Measurements from ENCODE around the gene HLA-DQA2.

HLA-DQA2 gene

DNA sequence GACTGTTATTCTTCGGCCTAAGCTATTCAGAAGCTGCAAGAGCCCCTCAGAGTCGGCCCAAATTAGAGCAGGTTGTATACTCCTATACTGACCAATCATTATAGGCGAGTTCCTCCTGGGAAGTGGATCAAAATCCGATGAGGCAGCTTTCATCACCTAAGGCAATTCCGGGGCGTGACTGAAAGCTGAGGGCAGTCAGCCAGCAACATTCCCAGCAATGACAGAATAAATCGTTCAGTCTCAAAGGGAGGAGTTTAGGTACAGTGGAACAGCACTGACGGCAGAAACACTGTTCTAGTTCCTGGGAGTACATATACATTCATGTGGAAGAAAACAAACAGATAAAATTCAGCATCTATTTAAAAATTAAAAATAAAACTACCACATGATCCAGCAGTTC is 11.4 kb downstream of the HLA-DQA2 start:
- TF ChIP-seq, protein P1, sequence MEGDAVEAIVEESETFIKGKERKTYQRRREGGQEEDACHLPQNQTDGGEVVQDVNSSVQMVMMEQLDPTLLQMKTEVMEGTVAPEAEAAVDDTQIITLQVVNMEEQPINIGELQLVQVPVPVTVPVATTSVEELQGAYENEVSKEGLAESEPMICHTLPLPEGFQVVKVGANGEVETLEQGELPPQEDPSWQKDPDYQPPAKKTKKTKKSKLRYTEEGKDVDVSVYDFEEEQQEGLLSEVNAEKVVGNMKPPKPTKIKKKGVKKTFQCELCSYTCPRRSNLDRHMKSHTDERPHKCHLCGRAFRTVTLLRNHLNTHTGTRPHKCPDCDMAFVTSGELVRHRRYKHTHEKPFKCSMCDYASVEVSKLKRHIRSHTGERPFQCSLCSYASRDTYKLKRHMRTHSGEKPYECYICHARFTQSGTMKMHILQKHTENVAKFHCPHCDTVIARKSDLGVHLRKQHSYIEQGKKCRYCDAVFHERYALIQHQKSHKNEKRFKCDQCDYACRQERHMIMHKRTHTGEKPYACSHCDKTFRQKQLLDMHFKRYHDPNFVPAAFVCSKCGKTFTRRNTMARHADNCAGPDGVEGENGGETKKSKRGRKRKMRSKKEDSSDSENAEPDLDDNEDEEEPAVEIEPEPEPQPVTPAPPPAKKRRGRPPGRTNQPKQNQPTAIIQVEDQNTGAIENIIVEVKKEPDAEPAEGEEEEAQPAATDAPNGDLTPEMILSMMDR (IDR thresholded peaks at IDR 0.05; ENCODE audit: low read depth, low read length) = no peak
- no peak overlapping the region for H3K4me3 ChIP-seq (ENCODE audit: low read depth, low read length)
- DNase-seq (ENCODE audit: low read depth, low spot score) = no peak
- in situ Hi-C loops (cut with HindIII; ENCODE audit: low sequenced_read_pairs) = no loop called here

DNA sequence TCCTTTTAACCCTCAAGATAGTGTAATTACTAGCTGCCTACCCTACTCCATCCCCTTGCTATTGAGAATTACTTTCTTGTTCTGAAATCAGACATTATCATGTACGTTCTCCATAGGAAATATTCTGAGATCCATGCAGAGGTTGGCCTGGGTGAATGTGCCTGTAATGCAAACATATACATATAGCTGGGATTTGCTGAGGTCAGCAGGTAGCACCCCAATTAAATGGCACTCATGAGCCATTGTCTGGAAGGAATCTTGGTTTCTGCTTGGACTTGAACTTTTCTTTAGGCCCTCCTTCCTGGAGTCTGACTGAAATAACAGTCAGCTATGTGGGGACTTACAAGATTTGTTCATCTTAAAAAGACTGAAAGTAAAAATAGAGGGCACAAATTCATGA is 18.5 kb downstream of the HLA-DQA2 start:
- in situ Hi-C loops (cut with HindIII; ENCODE audit: low sequenced_read_pairs) = no loop called here
- TF ChIP-seq, protein P1 (IDR thresholded peaks at IDR 0.05; ENCODE audit: low read depth, low read length) = no peak
- DNase-seq (ENCODE audit: low read depth, low spot score) = no peak
- no peak overlapping the region for H3K4me3 ChIP-seq (ENCODE audit: low read depth, low read length)

- TF ChIP-seq, protein P1 (IDR thresholded peaks at IDR 0.05; ENCODE audit: low read depth, low read length) = no peak
- in situ Hi-C loops (cut with HindIII; ENCODE audit: low sequenced_read_pairs) = no loop called here
- H3K4me3 ChIP-seq (ENCODE audit: low read depth, low read length) = no peak overlapping the region
- DNase-seq (ENCODE audit: low read depth, low spot score) = no peak
Observed at GRCh38 chr6:32761072-32761471, 19.9 kb downstream of the HLA-DQA2 start.

GRCh38 chr6:32761548-32761947 is 20.4 kb downstream of the HLA-DQA2 start:
- TF ChIP-seq, protein P1 (IDR thresholded peaks at IDR 0.05; ENCODE audit: low read depth, low read length) = no peak
- DNase-seq (ENCODE audit: low read depth, low spot score) = no peak
- in situ Hi-C loops (cut with HindIII; ENCODE audit: low sequenced_read_pairs) = no loop called here

DNA sequence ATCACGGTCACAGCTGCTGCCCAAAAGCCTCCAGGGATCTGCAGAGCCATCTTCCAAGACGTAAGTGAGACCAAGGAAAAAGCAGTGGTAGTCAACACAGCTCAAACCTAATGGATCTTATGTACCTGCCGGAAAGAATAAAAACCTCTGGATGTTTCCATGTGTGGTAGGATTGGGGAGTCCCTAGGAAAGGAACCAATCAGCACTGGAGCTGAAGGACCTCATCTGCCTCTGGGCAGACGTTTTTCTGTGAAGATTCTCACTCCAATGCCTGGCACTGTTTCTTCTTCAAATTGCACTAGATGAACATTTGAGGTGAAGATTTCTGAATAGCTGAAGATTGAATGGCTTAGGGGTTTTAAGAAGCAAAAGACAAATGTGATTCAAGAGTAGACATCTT is 22.2 kb downstream of the HLA-DQA2 start, which contains the start of gene HLA-DQB2:
Gene HLA-DQB2, minus strand, starts transcription at position 112 of the 400 bp plus-strand sequence. Its CDS starts 62 bp downstream, at position 50.
- DNase-seq (ENCODE audit: low read depth, low spot score) = no peak
- H3K4me3 ChIP-seq (ENCODE audit: low read depth, low read length) = no peak within 1 kb of the TSS
- in situ Hi-C loops (cut with HindIII; ENCODE audit: low sequenced_read_pairs) = no loop called here
- TF ChIP-seq, protein P1 (IDR thresholded peaks at IDR 0.05; ENCODE audit: low read depth, low read length) = no peak

More at GRCh38 chr6:32761548-32761947, 20.4 kb downstream of the HLA-DQA2 start:
- no peak overlapping the region for H3K4me3 ChIP-seq (ENCODE audit: low read depth, low read length)

DNA sequence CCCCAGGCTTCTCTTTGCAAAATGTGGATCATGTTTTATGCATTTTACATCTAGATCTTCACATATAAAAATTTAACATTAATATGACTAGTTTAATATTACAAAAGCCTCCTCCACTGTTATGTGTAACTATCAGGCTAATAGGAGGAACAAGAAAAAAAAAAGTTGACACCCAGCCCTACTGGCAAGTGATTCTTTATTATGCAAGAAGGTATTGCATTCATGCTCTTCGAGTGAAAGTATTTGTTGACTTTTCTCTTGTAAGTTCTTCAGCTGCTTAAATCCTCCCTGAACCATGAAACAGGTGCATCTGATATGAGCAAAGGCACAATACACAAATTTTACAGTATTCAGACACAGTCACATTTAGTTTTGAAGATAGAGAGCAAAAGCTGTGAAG is 22.9 kb downstream of the HLA-DQA2 start:
- in situ Hi-C loops (cut with HindIII; ENCODE audit: low sequenced_read_pairs) = no loop called here
- no peak overlapping the region for H3K4me3 ChIP-seq (ENCODE audit: low read depth, low read length)
- DNase-seq (ENCODE audit: low read depth, low spot score) = no peak
- TF ChIP-seq, protein P1 (IDR thresholded peaks at IDR 0.05; ENCODE audit: low read depth, low read length) = no peak

DNA sequence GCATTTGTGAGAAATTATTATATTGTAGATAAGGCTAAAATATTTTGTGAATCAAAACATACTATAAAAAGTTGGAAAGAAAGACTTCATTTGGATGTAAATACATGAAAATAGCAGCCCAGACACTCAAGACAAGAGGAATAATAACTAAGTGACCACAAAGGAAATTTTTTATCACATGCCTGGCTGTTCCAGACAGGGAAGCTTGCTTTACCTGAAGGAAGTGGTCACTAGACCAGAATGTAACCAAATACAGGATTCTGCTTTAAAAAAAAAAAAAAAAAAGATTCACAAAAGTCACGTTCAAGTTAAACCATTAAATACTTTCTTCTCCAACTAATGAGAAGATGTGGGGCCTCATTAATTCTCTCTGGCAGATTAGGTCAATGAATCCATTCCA is 31.5 kb downstream of the HLA-DQA2 start:
- no peak overlapping the region for H3K4me3 ChIP-seq (ENCODE audit: low read depth, low read length)
- in situ Hi-C loops (cut with HindIII; ENCODE audit: low sequenced_read_pairs) = no loop called here
- TF ChIP-seq, protein P1 (IDR thresholded peaks at IDR 0.05; ENCODE audit: low read depth, low read length) = no peak
- DNase-seq (ENCODE audit: low read depth, low spot score) = no peak

Measured in astrocyte of the spinal cord (primary cell).